ENCODE data around the gene MEGF6. TPM values are rescaled to one million over a fixed set of nuclear protein-coding genes. Genes with fewer than 3 reads are reported as not detected.

MEGF6 gene
- total RNA-seq, 1 experiment from 2014 or later = 21.3 TPM

GRCh38 chr1:3640121-3640837 lies 29.0 kb upstream of the MEGF6 start:
- no peak overlapping the region for H3K9ac ChIP-seq (ENCODE audit: extremely low read depth, insufficient read length, low read length)
- no peak overlapping the region for H2BK12ac ChIP-seq (ENCODE audit: insufficient read length, low read depth, low read length)
- no peaks in the 10 kb centered on the region for H3K79me1 ChIP-seq (ENCODE audit: insufficient read depth, low read depth, low read length, poor library complexity, severe bottlenecking)
- no peaks in the 10 kb centered on the region for H3K27me3 ChIP-seq (ENCODE audit: insufficient read depth, low read length)
- H3K4me1 ChIP-seq (ENCODE audit: insufficient read depth, low read length) = no peaks in the 10 kb centered on the region
- H2AK5ac ChIP-seq (ENCODE audit: insufficient read length, low read length) = no peak overlapping the region
- H4K8ac ChIP-seq (replicated peaks; ENCODE audit: insufficient read length, low read depth, low read length) = no peak overlapping the region
- no peaks in the 10 kb centered on the region for H4K20me1 ChIP-seq (ENCODE audit: control insufficient read depth, insufficient read depth, insufficient read length)
- H3T11ph ChIP-seq (ENCODE audit: low read length) = no peak overlapping the region
- no peak overlapping the region for H3K56ac ChIP-seq (ENCODE audit: insufficient read length, low read depth, low read length)
- no peak for TF ChIP-seq CTCF (conservative IDR thresholded peaks at IDR 0.05)
- H3K18ac ChIP-seq (ENCODE audit: insufficient read length, low read depth, low read length) = no peak overlapping the region
- Mint-ChIP-seq H3K9me3 (no peaks in the 10 kb centered on the region), H3K27me3 (ENCODE audit: low read depth) (no peaks in the 10 kb centered on the region), H3K27ac (no peak overlapping the region), H3K36me3 (ENCODE audit: insufficient read depth in 1 of 3, low read depth in 3 of 3) (peaks cover 6 to 54% (median 31%) of the 10 kb centered on the region in 3 experiments; a peak in 6 of 7 replicates), H3K4me3 (no peak overlapping the region), H3K4me1 (no peaks in the 10 kb centered on the region)
- no peak overlapping the region for H2BK5ac ChIP-seq (ENCODE audit: insufficient read length, low read length)
- no peak overlapping the region for H3K27ac ChIP-seq (ENCODE audit: insufficient read length, low read depth, low read length)
- no peak overlapping the region for H3K14ac ChIP-seq (ENCODE audit: insufficient read depth, low read length)
- no peaks in the 10 kb centered on the region for H3K23me2 ChIP-seq (ENCODE audit: insufficient read length, low read depth, low read length, poor library complexity, severe bottlenecking)
- no peak for DNase-seq
- H2BK15ac ChIP-seq (ENCODE audit: low read depth, low read length) = no peak overlapping the region
- WGBS (ENCODE audit: extremely low coverage, insufficient read length, low lambda C conversion rate) = no CpG with 5 or more reads among the region's 36 CpGs
- no peak overlapping the region for H2BK120ac ChIP-seq (ENCODE audit: low read depth, low read length, poor library complexity, severe bottlenecking)
- H3K79me2 ChIP-seq (ENCODE audit: insufficient read depth, low read length) = no peaks in the 10 kb centered on the region
- H2AFZ ChIP-seq (ENCODE audit: low read length) = no peak overlapping the region
- H3K4ac ChIP-seq (ENCODE audit: low read depth, low read length) = no peak overlapping the region
- H3K9me3 ChIP-seq (ENCODE audit: control insufficient read depth, low read depth, low read length) = no peaks in the 10 kb centered on the region
- H3K4me2 ChIP-seq (ENCODE audit: insufficient read depth, insufficient read length, low read length) = no peak overlapping the region
- no peak overlapping the region for H3K23ac ChIP-seq (ENCODE audit: insufficient read length, low read depth, low read length)
- no peak overlapping the region for H4K91ac ChIP-seq (ENCODE audit: insufficient read length, low read depth, low read length)
- no peak overlapping the region for H2BK20ac ChIP-seq (ENCODE audit: low read depth, low read length, poor library complexity, severe bottlenecking)
- no peak overlapping the region for H4K5ac ChIP-seq (ENCODE audit: insufficient read length, low read depth, low read length)
